HFFc6 (cell line): ENCODE measurements around the gene GPR150. TPM values are rescaled to one million over a fixed set of nuclear protein-coding genes. Genes with fewer than 3 reads are reported as not detected.
"Not testable (repeated sequence)": the region's sequence is repeated elsewhere in the genome, so short reads cannot be mapped to it uniquely, and the experiment has no call there.

Source experiments
- DNase-seq: peaks from one replicate; pipeline ENCODE4 v3.0.0-alpha.2; 2018
- H3K27ac Mint-ChIP-seq: 2 replicates; pipeline ENCODE4 v1.8.0; 2020; ENCODE audit warnings: mild to moderate bottlenecking, mixed read lengths
- H3K27me3 Mint-ChIP-seq: 2 replicates; pipeline ENCODE4 v1.8.0; 2021; ENCODE audit warnings: mild to moderate bottlenecking, moderate library complexity, mixed read lengths; ENCODE audit not compliant: insufficient read depth
- H3K36me3 Mint-ChIP-seq: 2 replicates; pipeline ENCODE4 v1.8.0; 2021; ENCODE audit warnings: low read depth, mixed read lengths
- H3K4me1 Mint-ChIP-seq: 2 replicates; pipeline ENCODE4 v1.8.0; 2020; ENCODE audit warnings: low read depth, mixed read lengths
- H3K4me3 Mint-ChIP-seq: 2 replicates; pipeline ENCODE4 v1.8.0; 2020; ENCODE audit warnings: mild to moderate bottlenecking, moderate library complexity, mixed read lengths
- H3K9me3 Mint-ChIP-seq: 2 replicates; pipeline ENCODE4 v1.8.0; 2020; ENCODE audit warnings: mild to moderate bottlenecking, mixed read lengths
- total RNA-seq, 6 experiments: library from RNA; stranded (reverse); fragmentation: NEBNext Ultra II Directional; extraction: Animal tissue kit (Norgen Biotek cat#: 25700); gene quantifications; 2 replicates in 1 of 6; 3 replicates in 5 of 6; pipeline ENCODE4 v1.2.3, GENCODE V29; 2021
- TF ChIP-seq, protein P1 (sequence below): fragments of 200-600 bp; sonication (generic); IDR thresholded peaks from 2 replicates; pipeline ENCODE4 v1.5.0; 2021; ENCODE audit warnings: antibody characterized with exemption, mild to moderate bottlenecking

The GPR150 gene
- total RNA-seq, 6 experiments from 2014 or later, result 0.14 to 0.35 (median 0.22) TPM

- TF ChIP-seq, protein P1, sequence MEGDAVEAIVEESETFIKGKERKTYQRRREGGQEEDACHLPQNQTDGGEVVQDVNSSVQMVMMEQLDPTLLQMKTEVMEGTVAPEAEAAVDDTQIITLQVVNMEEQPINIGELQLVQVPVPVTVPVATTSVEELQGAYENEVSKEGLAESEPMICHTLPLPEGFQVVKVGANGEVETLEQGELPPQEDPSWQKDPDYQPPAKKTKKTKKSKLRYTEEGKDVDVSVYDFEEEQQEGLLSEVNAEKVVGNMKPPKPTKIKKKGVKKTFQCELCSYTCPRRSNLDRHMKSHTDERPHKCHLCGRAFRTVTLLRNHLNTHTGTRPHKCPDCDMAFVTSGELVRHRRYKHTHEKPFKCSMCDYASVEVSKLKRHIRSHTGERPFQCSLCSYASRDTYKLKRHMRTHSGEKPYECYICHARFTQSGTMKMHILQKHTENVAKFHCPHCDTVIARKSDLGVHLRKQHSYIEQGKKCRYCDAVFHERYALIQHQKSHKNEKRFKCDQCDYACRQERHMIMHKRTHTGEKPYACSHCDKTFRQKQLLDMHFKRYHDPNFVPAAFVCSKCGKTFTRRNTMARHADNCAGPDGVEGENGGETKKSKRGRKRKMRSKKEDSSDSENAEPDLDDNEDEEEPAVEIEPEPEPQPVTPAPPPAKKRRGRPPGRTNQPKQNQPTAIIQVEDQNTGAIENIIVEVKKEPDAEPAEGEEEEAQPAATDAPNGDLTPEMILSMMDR, result no peak
- Mint-ChIP-seq H3K27me3 (no peaks in the 10 kb centered on the region), H3K36me3 (peaks cover 7% of the 10 kb centered on the region; the same call in 1 of the 2 replicates), H3K9me3 (peaks cover 4% of the 10 kb centered on the region; the same call in 1 of the 2 replicates), H3K4me1 (peaks cover 26% of the 10 kb centered on the region), H3K27ac (no peak overlapping the region), H3K4me3 (no peak overlapping the region)
- no peak for DNase-seq
These were observed 10.6 kb downstream of the GPR150 start for GRCh38 chr5:95630394-95630917.

DNA sequence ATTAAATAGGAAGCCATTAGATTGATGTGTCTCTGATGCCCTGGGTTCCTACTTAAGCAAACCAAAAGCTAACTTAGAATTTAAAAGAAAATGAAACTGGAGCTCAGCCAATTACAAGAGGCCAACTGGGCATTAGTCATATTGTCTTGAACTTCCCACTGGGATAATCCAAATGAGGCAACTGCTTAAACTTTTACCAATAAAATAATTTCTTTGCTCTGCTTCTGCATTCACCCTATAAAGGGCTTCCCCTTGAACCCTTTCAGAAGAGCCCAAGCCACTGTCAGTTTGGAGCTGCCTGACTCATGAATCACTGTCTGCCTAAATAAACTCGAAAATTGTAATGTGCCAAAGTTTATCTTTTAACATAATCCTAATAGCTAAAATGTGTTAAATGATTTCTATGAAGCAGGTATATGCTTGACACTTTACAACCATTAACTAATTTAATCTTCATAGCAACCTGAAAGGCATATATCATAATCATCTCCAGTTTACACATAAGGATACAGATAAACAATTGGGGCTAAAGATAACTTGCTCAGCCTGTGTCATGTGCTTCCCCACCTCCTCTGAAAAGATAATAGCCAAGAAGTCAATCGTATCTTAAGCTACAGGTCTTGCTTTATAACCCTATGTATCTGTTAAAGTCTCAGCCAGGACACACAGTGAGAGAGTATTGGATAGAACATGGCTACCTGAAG, 11.5 kb downstream of the GPR150 start:
- Mint-ChIP-seq H3K36me3 (peaks cover 7% of the 10 kb centered on the region; the same call in 1 of the 2 replicates), H3K4me1 (peaks cover 24% of the 10 kb centered on the region), H3K4me3 (peak overlapping the region; percentile 48; the same call in 1 of the 2 replicates), H3K27me3 (no peaks in the 10 kb centered on the region), H3K9me3 (peaks cover 4% of the 10 kb centered on the region; the same call in 1 of the 2 replicates), H3K27ac (peak overlapping the region; percentile 87)
- peak; percentile 75 for DNase-seq
- TF ChIP-seq, protein P1, result no peak

DNA sequence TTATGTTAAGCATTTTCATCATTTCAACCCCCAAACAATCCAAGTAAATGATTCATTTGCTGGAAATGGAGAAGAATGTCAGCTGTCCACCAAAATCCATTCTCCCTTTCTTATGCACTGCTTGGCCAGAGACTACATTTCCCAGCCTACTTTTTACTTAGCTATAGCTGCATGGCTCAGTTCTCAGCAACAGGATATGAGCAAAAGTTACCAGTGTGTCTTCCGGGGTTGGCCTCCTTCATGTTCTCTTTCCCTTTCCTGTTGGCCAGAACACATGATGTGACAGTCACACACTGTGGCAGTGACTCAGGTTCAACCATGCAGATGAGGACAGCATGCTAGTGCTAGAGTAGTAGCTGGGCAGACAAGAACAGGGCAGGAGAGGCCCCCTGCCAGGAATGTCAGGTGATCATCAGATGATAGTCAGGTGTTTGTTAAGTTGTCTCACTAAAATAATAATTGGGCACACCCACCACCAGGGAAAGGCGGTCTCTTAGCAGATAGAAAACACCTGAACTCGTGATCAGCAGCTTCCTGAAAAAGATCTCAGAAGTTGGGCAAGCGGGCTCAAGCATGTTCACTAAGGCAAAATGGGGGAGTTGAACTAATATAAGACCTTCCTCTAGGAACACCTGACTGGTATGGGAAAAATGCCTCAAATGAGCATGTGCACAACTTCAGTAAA, 12.2 kb downstream of the GPR150 start:
- DNase-seq, result peak; percentile 74
- Mint-ChIP-seq H3K36me3 (peaks cover 7% of the 10 kb centered on the region; the same call in 1 of the 2 replicates), H3K9me3 (peaks cover 4% of the 10 kb centered on the region; the same call in 1 of the 2 replicates), H3K4me1 (peaks cover 24% of the 10 kb centered on the region), H3K27me3 (no peaks in the 10 kb centered on the region), H3K4me3 (peak overlapping the region; percentile 48; the same call in 1 of the 2 replicates), H3K27ac (peak overlapping the region; percentile 87)
- TF ChIP-seq, protein P1, result no peak

DNA sequence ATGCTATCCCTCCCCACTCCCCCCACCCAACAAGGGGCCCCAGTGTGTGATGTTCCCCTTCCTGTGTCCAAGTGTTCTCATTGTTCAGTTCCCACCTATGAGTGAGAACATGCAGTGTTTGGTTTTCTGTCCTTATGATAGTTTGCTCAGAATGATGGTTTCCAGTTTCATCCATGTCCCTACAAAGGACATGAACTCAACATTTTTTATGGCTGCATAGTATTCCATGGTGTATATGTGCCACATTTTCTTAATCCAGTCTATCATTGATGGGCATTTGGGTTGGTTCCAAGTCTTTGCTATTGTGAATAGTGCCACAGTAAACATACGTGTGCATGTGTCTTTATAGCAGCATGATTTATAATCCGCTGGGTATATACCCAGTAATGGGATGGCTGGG, 13.1 kb downstream of the GPR150 start:
- H3K9me3 Mint-ChIP-seq, DNase-seq, H3K4me3 Mint-ChIP-seq, H3K27me3 Mint-ChIP-seq, H3K27ac Mint-ChIP-seq, H3K36me3 Mint-ChIP-seq: not testable (repeated sequence)
- peaks cover 24% of the 10 kb centered on the region for H3K4me1 Mint-ChIP-seq

DNA sequence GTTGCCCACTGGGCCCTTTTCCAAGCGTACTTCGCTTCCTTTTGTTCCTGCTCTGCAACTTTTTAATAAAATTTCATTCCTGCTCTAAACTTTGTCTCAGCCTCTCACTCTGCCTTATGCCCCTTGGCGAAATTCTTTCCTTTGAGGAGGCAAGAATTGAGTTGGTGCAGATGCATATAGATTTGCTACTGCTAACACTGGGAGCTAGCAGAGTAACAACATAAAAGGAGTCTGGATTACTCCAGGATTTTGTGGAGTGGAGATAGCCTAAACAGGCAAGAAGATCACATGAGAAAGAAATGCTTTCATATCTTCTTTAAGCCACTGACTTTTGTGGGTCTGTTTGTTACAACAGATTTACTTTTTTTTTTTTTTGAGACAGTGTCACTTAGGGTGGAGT, 13.8 kb downstream of the GPR150 start:
- Mint-ChIP-seq H3K9me3 (peaks cover 4% of the 10 kb centered on the region; the same call in 1 of the 2 replicates), H3K27me3 (0 out of 2 replicates have a peak, but pooled peaks cover 7% of the 10 kb centered on the region), H3K4me3 (no peak overlapping the region), H3K36me3 (peaks cover 7% of the 10 kb centered on the region; the same call in 1 of the 2 replicates), H3K27ac (no peak overlapping the region), H3K4me1 (peaks cover 27% of the 10 kb centered on the region)
- DNase-seq, result no peak
- TF ChIP-seq, protein P1, result no peak
